Measurements from ENCODE around the gene SPO11.

DNA sequence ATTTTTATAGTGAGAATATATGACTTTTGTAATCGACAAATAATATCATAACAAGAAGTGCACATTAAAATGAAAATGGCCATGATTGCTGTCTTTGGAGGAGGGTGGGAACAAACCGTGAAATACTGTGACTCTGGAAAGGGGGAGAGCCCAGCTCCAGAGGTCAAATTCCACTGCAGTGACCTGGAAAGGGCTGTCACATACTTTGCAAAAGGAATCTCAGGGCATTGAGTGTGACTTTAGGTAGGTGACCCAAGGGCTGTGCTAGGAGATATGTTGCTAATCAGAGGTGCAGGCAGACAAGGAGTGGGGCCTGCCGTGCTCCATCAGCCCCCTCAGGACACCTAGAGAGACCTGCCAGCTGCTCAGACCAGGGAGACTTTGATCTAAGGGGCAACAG is 35.1 kb upstream of the SPO11 start:
- TF ChIP-seq CTCF (IDR thresholded peaks at IDR 0.05; ENCODE audit: low read depth, low read length) (no peak), EZH2phosphoT487 (IDR thresholded peaks at IDR 0.05; ENCODE audit: low read depth) (no peak)
